Measurements from ENCODE around the gene ATP9B.

ATP9B gene

GRCh38 chr18:79328887-79329286 lies 259.7 kb downstream of the ATP9B start:
- DNase-seq (ENCODE audit: low read depth), result no peak

GRCh38 chr18:79329786-79330185 lies 260.6 kb downstream of the ATP9B start:
- DNase-seq (ENCODE audit: low read depth), result no peak

- no peak for DNase-seq (ENCODE audit: low read depth)
Measured at GRCh38 chr18:79332646-79333045, 263.5 kb downstream of the ATP9B start.

DNA sequence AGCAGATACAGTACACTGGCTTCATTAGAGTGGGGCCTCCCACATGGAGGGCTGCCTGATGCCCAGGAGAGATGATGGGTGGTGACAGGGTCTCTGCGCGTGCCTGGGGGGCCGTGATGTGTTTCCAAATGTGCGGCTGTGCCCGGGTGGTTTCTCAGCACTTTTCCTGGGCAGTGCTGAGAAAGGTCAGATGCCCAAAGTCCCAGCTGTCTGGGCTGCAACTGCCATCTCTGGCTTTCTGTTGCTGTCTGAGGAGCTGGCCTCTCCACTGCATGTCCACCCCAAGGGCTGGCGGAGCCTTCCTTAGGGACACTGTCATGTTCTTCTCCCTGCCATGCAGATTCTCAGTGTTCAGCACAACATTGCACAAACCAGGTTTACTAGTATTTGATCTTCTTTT lies 263.9 kb downstream of the ATP9B start:
- DNase-seq (ENCODE audit: low read depth), result no peak

GRCh38 chr18:79334496-79335233 lies 265.5 kb downstream of the ATP9B start:
- no peak for DNase-seq (ENCODE audit: low read depth)

DNA sequence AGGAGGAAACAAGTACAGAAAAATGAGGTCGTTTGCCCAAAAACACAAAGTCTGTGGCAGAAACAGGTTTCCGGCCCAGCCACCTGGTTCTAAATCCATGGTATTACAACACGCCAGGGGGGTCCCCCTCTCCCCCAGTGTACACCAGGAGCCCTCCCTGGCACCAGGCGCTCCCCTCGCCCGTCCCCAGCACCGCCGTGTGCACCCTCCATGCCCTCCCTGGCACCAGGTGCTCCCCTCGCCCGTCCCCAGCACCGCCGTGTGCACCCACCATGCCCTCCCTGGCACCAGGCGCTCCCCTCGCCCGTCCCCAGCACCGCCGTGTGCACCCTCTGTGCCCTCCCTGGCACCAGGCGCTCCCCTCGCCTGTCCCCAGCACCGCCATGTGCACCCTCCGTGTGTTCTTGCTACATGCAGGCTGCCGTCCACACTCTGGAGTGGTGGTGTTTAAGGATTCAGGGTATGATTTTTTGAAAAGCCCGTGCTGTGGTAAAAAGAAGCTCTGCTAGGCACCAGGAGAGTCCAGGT lies 266.7 kb downstream of the ATP9B start:
- no peak for DNase-seq (ENCODE audit: low read depth)

DNA sequence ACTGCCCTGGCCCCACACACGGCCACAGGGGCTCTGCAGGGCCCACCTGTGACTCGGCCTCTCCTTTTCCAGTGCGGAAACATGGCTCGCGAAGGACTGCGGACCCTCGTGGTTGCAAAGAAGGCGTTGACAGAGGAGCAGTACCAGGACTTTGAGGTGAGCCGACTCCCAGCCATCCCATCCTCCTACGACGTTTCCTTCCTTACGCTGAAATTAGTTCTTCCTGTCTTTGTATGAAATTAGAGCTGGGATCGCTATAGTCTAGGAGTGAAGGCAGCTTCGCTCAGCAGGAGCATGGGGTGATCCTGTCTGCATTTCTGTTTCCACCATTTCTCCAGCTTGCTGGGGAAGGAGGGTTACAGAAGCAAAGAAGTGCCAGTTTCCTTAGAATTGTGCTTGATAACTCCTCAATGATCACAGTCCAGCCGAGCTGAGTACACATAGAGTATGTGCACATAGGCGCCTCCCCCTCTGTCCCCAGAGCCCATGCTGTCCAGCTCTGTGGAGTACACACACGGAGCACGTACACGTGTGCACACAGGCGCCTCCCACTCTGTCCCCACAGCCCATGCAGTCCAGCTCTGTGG lies 267.5 kb downstream of the ATP9B start:
- DNase-seq (ENCODE audit: low read depth), result no peak

DNA sequence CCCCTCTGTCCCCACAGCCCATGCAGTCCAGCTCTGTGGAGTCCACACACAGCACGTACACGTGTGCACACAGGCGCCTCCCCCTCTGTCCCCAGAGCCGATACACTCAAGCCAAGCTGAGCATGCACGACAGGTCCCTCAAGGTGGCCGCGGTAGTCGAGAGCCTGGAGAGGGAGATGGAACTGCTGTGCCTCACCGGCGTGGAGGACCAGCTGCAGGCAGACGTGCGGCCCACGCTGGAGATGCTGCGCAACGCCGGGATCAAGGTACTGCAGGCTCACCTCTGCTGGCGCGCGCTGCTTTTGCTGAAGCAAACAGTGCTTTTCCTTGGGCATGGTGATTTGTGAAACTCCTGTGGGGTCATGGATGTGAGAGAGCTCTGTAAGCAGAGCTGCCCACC lies 268.0 kb downstream of the ATP9B start:
- DNase-seq (ENCODE audit: low read depth), result no peak

DNA sequence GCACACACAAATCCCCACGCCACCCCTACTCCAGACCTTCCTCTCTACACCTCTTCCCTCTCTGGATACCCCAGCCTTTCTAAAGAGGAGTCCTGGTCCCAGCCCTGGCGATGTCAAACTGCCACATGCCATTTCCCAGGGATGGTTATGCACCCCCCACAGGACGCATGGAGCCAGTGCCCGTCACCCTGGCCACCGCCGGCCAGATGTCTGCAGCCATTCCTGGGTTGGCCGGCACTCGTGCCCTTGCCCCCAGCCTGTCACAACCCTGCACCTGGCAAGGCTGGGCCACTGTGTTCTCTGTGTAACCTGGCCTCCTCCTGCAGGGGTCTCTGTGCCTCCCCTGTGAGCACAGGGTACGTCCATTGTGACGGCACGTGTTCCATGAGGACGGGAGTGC lies 268.4 kb downstream of the ATP9B start:
- DNase-seq (ENCODE audit: low read depth), result no peak

- DNase-seq (ENCODE audit: low read depth), result no peak
Measured at GRCh38 chr18:79339094-79339908, 270.1 kb downstream of the ATP9B start.

DNA sequence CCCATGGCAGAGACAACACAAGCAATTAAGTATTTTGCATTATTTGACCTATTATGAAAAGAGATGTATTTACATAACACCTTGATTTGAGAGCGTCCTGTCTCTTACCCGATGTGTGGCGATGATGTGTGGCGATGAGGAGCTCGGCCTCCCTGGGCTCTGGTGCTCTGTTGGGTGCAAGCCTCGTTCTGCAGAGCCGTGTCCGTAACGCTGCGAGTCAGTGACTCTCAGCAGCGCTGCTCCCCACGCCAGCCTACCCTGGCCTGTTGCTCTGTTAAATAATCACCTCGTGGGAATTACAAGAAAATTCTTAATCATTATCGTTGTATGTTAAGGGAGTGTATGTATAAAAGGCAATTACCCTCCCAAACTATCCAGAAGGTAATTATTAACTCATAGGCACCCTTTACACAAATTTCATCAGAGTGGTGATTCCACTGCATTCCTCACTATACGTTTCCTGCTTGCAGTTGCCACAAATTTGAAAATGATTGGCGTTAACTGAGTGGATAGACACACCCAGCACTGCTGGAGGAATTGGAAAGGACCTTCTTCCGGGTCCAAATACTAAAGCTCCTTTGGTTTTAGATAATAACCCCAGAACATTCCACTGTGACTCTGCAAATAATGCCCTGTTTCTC lies 274.5 kb downstream of the ATP9B start:
- no peak for DNase-seq (ENCODE audit: low read depth)

DNA sequence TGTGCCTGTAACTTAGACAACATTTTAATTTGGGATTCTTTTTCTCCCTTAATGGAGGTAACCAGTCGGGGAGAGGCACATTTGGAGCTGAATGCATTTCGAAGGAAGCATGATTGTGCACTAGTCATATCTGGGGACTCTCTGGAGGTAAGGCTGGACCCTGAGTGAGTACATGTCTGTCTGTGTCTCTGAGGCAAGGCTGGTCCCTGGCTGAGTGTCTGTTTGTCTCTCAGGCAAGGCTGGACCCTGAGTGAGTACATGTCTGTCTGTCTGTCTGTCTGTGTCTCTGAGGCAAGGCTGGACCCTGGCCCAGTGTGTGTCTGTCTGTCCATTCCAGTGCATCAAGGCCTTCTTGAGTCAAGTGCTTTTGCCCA lies 275.0 kb downstream of the ATP9B start:
- DNase-seq (ENCODE audit: low read depth), result no peak

DNA sequence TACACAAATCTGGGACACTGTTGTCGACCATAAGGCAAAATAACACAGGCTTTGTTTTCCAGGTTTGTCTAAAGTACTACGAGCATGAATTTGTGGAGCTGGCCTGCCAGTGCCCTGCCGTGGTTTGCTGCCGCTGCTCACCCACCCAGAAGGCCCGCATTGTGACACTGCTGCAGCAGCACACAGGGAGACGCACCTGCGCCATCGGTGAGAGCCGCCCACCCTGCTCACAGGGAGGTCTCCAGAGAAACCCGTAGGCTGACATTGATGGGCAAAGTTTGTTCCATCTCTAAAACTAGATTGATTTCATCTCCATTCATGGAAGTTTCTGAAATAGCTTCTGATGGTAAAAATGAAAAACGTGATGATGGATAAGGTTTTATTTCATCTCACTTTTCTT lies 276.2 kb downstream of the ATP9B start:
- no peak for DNase-seq (ENCODE audit: low read depth)

DNA sequence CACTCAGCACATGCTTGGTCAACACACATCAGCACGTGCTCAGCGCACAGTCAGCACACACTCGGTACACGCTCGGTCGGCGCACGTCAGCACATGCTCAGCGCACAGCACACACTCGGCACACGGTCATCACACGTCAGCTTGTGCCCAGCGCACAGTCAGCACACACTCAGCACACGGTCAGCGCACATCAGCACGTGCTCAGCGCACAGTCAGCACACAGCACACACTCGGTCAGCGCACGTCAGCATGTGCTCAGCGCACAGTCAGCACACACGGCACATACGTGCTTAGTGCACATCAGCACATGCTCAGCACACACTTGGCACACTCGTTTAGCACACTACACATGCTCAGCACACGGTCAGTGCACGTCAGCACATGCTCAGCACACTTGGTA lies 276.8 kb downstream of the ATP9B start:
- no peak for DNase-seq (ENCODE audit: low read depth)

- no peak for DNase-seq (ENCODE audit: low read depth)
Measured at GRCh38 chr18:79348066-79348465, 278.9 kb downstream of the ATP9B start.

DNA sequence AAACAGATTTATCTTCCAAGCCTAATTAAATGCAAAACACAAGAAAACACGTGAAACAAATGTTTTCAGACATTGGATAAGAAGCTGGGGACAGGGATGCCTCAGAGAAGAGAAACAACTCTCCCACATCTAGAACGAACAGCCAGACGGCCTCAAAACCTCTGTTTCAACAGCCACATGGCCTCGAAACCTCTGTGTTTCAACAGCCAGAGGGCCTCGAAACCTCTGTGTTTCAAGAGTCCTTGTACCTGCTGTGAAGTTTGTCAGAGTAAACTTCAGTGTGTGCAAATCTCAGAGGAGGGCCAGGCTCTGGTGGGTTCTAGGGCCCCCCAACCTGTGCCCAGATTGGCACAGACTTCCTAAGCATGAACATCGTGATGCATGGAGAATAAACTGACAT lies 283.2 kb downstream of the ATP9B start:
- no peak for DNase-seq (ENCODE audit: low read depth)

GRCh38 chr18:79353267-79353666 lies 284.1 kb downstream of the ATP9B start:
- no peak for DNase-seq (ENCODE audit: low read depth)

GRCh38 chr18:79354350-79354749 lies 285.2 kb downstream of the ATP9B start:
- no peak for DNase-seq (ENCODE audit: low read depth)

GRCh38 chr18:79355433-79356335 lies 286.5 kb downstream of the ATP9B start:
- DNase-seq (ENCODE audit: low read depth), result no peak

DNA sequence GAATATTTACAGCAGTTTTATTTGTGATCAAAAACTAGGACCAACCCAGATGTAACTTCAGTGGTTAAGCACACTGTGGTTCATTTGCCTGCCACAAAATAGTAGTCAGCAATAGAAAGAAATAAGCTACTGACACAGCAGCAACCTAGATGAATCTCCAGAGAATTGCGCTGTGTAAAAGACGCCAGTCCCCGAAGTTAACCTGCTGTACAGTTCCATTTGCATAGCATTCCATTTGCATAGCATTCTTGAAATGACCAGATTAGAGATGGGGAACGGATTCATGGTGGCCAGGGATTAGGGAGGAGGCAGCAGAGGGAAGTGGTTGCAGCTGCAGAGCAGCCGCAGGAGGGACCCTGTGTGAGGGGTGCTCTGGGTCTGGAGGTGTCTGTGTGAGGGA lies 287.2 kb downstream of the ATP9B start:
- DNase-seq (ENCODE audit: low read depth), result no peak

- DNase-seq (ENCODE audit: low read depth), result no peak
Measured at GRCh38 chr18:79360933-79361332, 291.7 kb downstream of the ATP9B start.
